WTC11 (cell line): ENCODE results near the gene TMEM89. TPM values are rescaled to one million over a fixed set of nuclear protein-coding genes. Genes with fewer than 3 reads are reported as not detected.

ENCODE experiments used
- E2F4 ChIP-seq: sonication (generic); formaldehyde crosslinking; IDR thresholded peaks from 2 replicates; pipeline ENCODE4 v1.8.1; 2022; ENCODE audit warnings: low read depth, mild to moderate bottlenecking, moderate library complexity, missing genetic modification reagents, borderline replicate concordance
- E2F5 ChIP-seq: sonication (generic); formaldehyde crosslinking; IDR thresholded peaks from 2 replicates; pipeline ENCODE4 v1.8.1; 2022; ENCODE audit warnings: mild to moderate bottlenecking, moderate library complexity, missing genetic modification reagents
- SP1 ChIP-seq: sonication (generic); formaldehyde crosslinking; conservative IDR thresholded peaks from 2 replicates; pipeline ENCODE4 v1.8.1; 2022; ENCODE audit warnings: missing genetic modification reagents
- USF2 ChIP-seq: sonication (generic); formaldehyde crosslinking; IDR thresholded peaks from 2 replicates; pipeline ENCODE4 v1.8.1; 2023; ENCODE audit warnings: mild to moderate bottlenecking, missing genetic modification reagents, moderate library complexity
- ZNF317 ChIP-seq: sonication (generic); formaldehyde crosslinking; IDR thresholded peaks from 2 replicates; pipeline ENCODE4 v1.8.1; 2023; ENCODE audit warnings: low read depth, mild to moderate bottlenecking, moderate library complexity, missing genetic modification reagents, borderline replicate concordance
- ZSCAN18 ChIP-seq: fragments of 250-450 bp; sonication (Bioruptor Pico); IDR thresholded peaks from 2 replicates; pipeline ENCODE4 v2.1.2; 2022; ENCODE audit warnings: mild to moderate bottlenecking, moderate library complexity
- total RNA-seq: library from RNA; stranded (reverse); gene quantifications from 3 replicates; pipeline ENCODE4 v1.2.3, GENCODE V29; 2021
- TF ChIP-seq, protein P1 (sequence below): sonication (generic); formaldehyde crosslinking; IDR thresholded peaks from 2 replicates; pipeline ENCODE4 v1.8.1; 2022; ENCODE audit warnings: missing genetic modification reagents, borderline replicate concordance
- TF ChIP-seq, protein P2 (sequence below): fragments of 250-450 bp; sonication (Bioruptor Pico); IDR thresholded peaks from 2 replicates; pipeline ENCODE4 v1.8.0; 2021; ENCODE audit warnings: mild to moderate bottlenecking
- TF ChIP-seq, protein P3 (sequence below): sonication (generic); formaldehyde crosslinking; IDR thresholded peaks from 2 replicates; pipeline ENCODE4 v1.8.0; 2022; ENCODE audit warnings: mild to moderate bottlenecking, missing genetic modification reagents
- TF ChIP-seq, protein P4 (sequence below): sonication (generic); formaldehyde crosslinking; conservative IDR thresholded peaks from 2 replicates; pipeline ENCODE4 v1.8.1; 2023; ENCODE audit warnings: mild to moderate bottlenecking, low read depth, missing genetic modification reagents, moderate library complexity
- TF ChIP-seq, protein P5 (sequence below): sonication (generic); formaldehyde crosslinking; IDR thresholded peaks from 2 replicates; pipeline ENCODE4 v1.8.0; 2022; ENCODE audit warnings: mild to moderate bottlenecking, missing genetic modification reagents

TMEM89 gene
- total RNA-seq, 1 experiment from 2014 or later: 0.66 TPM

- TF ChIP-seq ZNF317: no peak
- no peak for TF ChIP-seq SP1 (CRISPR knock-in tag)
- no peak for TF ChIP-seq E2F5
- no peak for TF ChIP-seq E2F4 (CRISPR knock-in tag)
- TF ChIP-seq, protein P1, sequence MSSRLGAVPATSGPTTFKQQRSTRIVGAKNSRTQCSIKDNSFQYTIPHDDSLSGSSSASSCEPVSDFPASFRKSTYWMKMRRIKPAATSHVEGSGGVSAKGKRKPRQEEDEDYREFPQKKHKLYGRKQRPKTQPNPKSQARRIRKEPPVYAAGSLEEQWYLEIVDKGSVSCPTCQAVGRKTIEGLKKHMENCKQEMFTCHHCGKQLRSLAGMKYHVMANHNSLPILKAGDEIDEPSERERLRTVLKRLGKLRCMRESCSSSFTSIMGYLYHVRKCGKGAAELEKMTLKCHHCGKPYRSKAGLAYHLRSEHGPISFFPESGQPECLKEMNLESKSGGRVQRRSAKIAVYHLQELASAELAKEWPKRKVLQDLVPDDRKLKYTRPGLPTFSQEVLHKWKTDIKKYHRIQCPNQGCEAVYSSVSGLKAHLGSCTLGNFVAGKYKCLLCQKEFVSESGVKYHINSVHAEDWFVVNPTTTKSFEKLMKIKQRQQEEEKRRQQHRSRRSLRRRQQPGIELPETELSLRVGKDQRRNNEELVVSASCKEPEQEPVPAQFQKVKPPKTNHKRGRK (CRISPR knock-in tag): no peak
- TF ChIP-seq, protein P2, sequence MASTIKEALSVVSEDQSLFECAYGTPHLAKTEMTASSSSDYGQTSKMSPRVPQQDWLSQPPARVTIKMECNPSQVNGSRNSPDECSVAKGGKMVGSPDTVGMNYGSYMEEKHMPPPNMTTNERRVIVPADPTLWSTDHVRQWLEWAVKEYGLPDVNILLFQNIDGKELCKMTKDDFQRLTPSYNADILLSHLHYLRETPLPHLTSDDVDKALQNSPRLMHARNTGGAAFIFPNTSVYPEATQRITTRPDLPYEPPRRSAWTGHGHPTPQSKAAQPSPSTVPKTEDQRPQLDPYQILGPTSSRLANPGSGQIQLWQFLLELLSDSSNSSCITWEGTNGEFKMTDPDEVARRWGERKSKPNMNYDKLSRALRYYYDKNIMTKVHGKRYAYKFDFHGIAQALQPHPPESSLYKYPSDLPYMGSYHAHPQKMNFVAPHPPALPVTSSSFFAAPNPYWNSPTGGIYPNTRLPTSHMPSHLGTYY (CRISPR knock-in tag): no peak
- TF ChIP-seq, protein P3, sequence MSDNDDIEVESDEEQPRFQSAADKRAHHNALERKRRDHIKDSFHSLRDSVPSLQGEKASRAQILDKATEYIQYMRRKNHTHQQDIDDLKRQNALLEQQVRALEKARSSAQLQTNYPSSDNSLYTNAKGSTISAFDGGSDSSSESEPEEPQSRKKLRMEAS (CRISPR knock-in tag): no peak
- no peak for TF ChIP-seq ZSCAN18 (CRISPR knock-in tag)
- TF ChIP-seq USF2 (CRISPR knock-in tag): no peak
- TF ChIP-seq, protein P4, sequence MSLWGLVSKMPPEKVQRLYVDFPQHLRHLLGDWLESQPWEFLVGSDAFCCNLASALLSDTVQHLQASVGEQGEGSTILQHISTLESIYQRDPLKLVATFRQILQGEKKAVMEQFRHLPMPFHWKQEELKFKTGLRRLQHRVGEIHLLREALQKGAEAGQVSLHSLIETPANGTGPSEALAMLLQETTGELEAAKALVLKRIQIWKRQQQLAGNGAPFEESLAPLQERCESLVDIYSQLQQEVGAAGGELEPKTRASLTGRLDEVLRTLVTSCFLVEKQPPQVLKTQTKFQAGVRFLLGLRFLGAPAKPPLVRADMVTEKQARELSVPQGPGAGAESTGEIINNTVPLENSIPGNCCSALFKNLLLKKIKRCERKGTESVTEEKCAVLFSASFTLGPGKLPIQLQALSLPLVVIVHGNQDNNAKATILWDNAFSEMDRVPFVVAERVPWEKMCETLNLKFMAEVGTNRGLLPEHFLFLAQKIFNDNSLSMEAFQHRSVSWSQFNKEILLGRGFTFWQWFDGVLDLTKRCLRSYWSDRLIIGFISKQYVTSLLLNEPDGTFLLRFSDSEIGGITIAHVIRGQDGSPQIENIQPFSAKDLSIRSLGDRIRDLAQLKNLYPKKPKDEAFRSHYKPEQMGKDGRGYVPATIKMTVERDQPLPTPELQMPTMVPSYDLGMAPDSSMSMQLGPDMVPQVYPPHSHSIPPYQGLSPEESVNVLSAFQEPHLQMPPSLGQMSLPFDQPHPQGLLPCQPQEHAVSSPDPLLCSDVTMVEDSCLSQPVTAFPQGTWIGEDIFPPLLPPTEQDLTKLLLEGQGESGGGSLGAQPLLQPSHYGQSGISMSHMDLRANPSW (CRISPR knock-in tag): no peak
- TF ChIP-seq, protein P5, sequence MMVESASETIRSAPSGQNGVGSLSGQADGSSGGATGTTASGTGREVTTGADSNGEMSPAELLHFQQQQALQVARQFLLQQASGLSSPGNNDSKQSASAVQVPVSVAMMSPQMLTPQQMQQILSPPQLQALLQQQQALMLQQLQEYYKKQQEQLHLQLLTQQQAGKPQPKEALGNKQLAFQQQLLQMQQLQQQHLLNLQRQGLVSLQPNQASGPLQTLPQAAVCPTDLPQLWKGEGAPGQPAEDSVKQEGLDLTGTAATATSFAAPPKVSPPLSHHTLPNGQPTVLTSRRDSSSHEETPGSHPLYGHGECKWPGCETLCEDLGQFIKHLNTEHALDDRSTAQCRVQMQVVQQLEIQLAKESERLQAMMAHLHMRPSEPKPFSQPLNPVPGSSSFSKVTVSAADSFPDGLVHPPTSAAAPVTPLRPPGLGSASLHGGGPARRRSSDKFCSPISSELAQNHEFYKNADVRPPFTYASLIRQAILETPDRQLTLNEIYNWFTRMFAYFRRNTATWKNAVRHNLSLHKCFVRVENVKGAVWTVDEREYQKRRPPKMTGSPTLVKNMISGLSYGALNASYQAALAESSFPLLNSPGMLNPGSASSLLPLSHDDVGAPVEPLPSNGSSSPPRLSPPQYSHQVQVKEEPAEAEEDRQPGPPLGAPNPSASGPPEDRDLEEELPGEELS (CRISPR knock-in tag): no peak
These were observed 26.1 kb upstream of the TMEM89 start (continued) for GRCh38 chr3:48647714-48648113.
